VCaP (cell line): Measurements from ENCODE around the gene ACTC1.

Experiments used
- H3K27ac ChIP-seq: fragments of 450-650 bp; 2 replicates; pipeline ENCODE4 v1.5.1; 2017
- TF ChIP-seq, protein P1 (sequence below): fragments of 450-650 bp; conservative IDR thresholded peaks from 2 replicates; pipeline ENCODE4 v1.5.1; 2017; ENCODE audit warnings: mild to moderate bottlenecking, moderate library complexity

Gene ACTC1

DNA sequence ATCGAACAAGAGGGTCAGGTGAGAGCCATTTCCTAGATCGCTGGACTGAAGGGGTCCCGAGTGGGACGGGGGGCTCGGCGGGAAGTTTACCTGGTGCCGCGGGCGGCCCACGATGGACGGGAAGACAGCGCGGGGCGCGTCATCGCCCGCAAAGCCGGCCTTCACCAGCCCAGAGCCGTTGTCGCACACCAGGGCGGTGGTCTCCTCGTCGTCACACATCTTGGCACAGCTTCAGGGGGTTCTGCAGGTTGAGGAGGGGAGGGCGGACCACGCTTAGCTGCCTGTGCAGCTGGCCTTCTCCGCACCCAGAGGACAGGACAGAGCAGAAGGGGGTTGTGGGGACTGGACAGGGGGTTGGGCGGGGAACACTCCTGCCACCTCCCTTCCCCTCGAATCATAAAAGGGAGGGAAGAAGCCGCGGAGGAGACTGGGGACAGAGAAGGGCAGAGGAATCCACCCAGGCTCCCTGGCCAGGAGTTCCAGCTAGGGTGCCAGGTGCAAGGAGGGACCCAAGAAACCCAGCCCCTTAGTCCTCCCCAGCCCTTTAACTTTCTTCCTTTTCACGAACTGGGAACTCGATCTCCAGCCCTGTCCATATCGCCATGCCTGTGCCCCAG is 651 bp downstream of the ACTC1 start:
- no peak overlapping the region for H3K27ac ChIP-seq

DNA sequence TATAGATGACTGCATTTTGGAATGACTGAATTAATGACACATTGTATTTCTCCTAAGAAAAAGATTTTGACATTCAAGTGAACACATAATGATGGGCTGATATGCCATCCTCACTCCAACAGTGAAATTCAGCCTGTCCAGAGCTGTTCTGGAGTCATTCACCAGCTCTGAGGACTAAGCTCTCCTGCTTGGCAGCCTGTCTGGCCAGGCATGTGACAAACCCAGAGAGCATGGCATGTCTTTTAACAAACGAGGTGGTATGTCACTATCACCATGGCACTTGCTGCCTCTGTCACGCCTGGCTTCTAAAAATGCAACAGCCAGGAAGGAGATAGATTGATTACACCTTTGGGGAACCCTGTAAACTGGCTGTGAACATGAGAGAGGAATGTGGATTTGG is 1.4 kb downstream of the ACTC1 start:
- no peak overlapping the region for H3K27ac ChIP-seq
- TF ChIP-seq, protein P1, sequence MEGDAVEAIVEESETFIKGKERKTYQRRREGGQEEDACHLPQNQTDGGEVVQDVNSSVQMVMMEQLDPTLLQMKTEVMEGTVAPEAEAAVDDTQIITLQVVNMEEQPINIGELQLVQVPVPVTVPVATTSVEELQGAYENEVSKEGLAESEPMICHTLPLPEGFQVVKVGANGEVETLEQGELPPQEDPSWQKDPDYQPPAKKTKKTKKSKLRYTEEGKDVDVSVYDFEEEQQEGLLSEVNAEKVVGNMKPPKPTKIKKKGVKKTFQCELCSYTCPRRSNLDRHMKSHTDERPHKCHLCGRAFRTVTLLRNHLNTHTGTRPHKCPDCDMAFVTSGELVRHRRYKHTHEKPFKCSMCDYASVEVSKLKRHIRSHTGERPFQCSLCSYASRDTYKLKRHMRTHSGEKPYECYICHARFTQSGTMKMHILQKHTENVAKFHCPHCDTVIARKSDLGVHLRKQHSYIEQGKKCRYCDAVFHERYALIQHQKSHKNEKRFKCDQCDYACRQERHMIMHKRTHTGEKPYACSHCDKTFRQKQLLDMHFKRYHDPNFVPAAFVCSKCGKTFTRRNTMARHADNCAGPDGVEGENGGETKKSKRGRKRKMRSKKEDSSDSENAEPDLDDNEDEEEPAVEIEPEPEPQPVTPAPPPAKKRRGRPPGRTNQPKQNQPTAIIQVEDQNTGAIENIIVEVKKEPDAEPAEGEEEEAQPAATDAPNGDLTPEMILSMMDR = no peak

More for the DNA sequence above, 651 bp downstream of the ACTC1 start:
- TF ChIP-seq, protein P1 = no peak

DNA sequence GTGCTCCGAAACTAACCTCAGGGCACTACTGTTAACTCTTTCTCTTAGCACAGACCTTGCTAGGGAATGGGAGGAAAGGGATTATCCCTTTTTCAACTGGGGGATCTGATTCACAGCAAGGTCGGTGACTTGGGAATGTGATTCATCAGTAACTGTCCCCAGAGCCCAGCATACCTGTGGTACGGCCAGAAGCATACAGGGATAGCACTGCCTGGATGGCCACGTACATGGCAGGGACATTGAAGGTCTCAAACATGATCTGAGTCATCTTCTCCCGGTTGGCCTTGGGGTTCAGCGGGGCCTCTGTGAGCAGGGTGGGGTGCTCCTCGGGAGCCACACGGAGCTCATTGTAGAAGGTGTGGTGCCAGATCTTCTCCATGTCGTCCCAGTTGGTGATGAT is 2.3 kb downstream of the ACTC1 start:
- TF ChIP-seq, protein P1 = no peak
- H3K27ac ChIP-seq = no peak overlapping the region

DNA sequence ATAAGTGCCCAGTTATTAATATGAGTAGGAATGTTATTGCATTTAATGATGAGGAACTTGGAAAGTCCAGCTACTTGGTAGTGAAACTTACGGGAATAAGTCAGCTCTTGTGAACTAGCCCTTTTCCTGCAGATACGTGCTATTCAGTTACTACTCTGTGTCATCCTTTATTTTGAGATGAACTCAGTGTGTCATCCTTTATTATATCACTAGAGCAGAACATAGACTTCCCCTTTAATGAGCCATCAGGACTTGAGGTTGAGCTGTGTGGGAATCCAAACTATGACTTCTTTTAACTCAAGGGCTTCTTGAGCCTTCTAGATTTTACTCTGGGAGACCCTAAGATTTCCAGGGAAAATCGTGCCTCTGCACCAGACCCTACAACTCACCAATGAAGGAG is 3.6 kb downstream of the ACTC1 start:
- no peak overlapping the region for H3K27ac ChIP-seq
- TF ChIP-seq, protein P1 = no peak

DNA sequence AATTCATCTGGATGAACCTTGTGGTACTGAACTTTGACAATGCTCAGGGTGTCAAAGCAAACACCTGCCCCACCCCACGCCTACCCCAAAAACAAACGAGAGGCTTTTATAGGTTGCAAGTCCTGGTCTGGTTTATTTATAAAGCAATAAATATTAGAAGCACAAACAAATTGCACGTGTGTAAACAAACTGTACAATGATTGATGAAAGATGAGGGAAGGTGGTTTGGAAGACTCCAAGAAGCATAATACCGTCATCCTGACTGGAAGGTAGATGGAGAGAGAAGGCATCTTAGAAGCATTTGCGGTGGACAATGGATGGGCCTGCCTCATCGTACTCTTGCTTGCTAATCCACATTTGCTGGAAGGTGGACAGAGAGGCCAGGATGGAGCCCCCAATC is 5.2 kb downstream of the ACTC1 start:
- no peak overlapping the region for H3K27ac ChIP-seq
- TF ChIP-seq, protein P1 = no peak

DNA sequence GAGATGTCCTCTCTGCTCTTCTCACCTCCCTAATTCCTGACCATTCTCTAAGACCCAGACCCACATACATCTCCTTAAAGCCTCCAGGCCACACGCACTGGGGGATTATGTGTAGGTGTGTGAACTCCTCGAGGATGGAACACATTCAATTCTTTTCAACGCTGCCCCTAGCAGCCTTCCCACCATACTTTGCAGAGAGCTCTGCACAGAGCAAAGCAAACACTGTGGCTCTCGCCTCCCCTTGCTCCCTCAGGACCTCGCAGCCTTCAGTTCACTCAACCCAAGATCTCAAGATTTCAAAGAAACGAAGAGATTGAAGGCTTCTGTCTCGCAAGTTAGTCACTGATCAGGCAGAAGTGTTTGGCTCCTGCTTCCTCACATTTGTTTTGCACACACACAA is 6.0 kb downstream of the ACTC1 start:
- H3K27ac ChIP-seq = no peak overlapping the region

DNA sequence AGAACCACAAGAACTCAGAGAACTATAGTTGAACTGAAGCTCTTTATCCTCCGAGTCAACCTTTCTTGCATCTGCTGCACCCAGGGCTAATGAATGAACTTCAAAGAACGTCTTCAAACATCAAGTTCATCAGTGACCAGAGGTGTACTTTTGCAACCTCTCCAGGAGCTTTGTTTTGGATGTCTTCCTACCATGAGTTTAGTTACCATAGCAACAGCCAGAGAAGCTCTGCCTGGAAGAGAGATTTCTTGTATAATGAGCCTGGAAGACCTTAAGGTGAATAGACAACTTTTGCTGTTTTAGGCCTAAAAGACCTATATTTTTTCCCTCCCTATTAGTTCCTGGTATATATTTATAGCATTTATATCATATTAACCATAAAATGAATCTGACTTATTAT is 9.1 kb downstream of the ACTC1 start:
- TF ChIP-seq, protein P1 = no peak
- H3K27ac ChIP-seq = no peak overlapping the region

More for the DNA sequence above, 6.0 kb downstream of the ACTC1 start:
- TF ChIP-seq, protein P1 = no peak
